GM18951 (cell line): ENCODE results near the gene ADGRE3.

Source experiments
- POLR2A ChIP-seq: IDR thresholded peaks from 4 replicates; pipeline ENCODE4 v1.6.1; 2011; ENCODE audit warnings: mild to moderate bottlenecking; ENCODE audit not compliant: insufficient read length, insufficient read depth; ENCODE audit errors: extremely low read depth
- in situ Hi-C: fragments of 300-500 bp; cut with MboI; formaldehyde crosslinking; loops from one replicate; pipeline ENCODE4 v1.12.0; 2022; ENCODE audit warnings: low sequenced_read_pairs, mixed read lengths, inconsistent platforms; ENCODE audit not compliant: unreplicated experiment

ADGRE3 gene

GRCh38 chr19:14686411-14686810 is 11.8 kb upstream of the ADGRE3 start:
- no peak for TF ChIP-seq POLR2A
- in situ Hi-C loops, result loop anchor here (5.0 kb wide), 1 partner anchor 114 kb away; the partner anchor contains the start of gene NDUFB7

- in situ Hi-C loops, result no loop called here
- no peak for TF ChIP-seq POLR2A
Measured at GRCh38 chr19:14683439-14683838, 8.8 kb upstream of the ADGRE3 start.

GRCh38 chr19:14682084-14682483 is 7.4 kb upstream of the ADGRE3 start:
- no peak for TF ChIP-seq POLR2A
- in situ Hi-C loops, result no loop called here

- in situ Hi-C loops, result no loop called here
- TF ChIP-seq POLR2A, result no peak
Measured at GRCh38 chr19:14678199-14678598, 3.6 kb upstream of the ADGRE3 start.

- no peak for TF ChIP-seq POLR2A
- in situ Hi-C loops, result no loop called here
Measured at GRCh38 chr19:14677464-14677863, 2.8 kb upstream of the ADGRE3 start.

GRCh38 chr19:14676762-14677161 is 2.1 kb upstream of the ADGRE3 start:
- no peak for TF ChIP-seq POLR2A
- in situ Hi-C loops, result no loop called here

GRCh38 chr19:14673088-14673487 is 1.6 kb downstream of the ADGRE3 start:
- TF ChIP-seq POLR2A, result no peak
- in situ Hi-C loops, result no loop called here

- TF ChIP-seq POLR2A, result no peak
- in situ Hi-C loops, result no loop called here
Measured at GRCh38 chr19:14672188-14672872, 2.3 kb downstream of the ADGRE3 start.

GRCh38 chr19:14670408-14670807 is 4.2 kb downstream of the ADGRE3 start:
- in situ Hi-C loops, result no loop called here

GRCh38 chr19:14669940-14670339 is 4.7 kb downstream of the ADGRE3 start:
- in situ Hi-C loops, result no loop called here
- no peak for TF ChIP-seq POLR2A

More at GRCh38 chr19:14670408-14670807, 4.2 kb downstream of the ADGRE3 start:
- no peak for TF ChIP-seq POLR2A

- TF ChIP-seq POLR2A, result no peak
- in situ Hi-C loops, result no loop called here
Measured at GRCh38 chr19:14661372-14661924, 13.2 kb downstream of the ADGRE3 start.

GRCh38 chr19:14659874-14660489 is 14.7 kb downstream of the ADGRE3 start:
- no peak for TF ChIP-seq POLR2A
- in situ Hi-C loops, result no loop called here

GRCh38 chr19:14655726-14656125 is 18.9 kb downstream of the ADGRE3 start:
- no peak for TF ChIP-seq POLR2A
- in situ Hi-C loops, result no loop called here
